22Rv1 (cell line): ENCODE data around the gene NLRP13.

Experiments used
- ZFX ChIP-seq: fragments of 450-650 bp; IDR thresholded peaks from 2 replicates; pipeline ENCODE4 v1.6.1; 2017; ENCODE audit warnings: antibody characterized with exemption, borderline replicate concordance
- TF ChIP-seq, protein P1 (sequence below): fragments of 450-650 bp; IDR thresholded peaks from 2 replicates; pipeline ENCODE4 v1.5.1; 2017; ENCODE audit warnings: mild to moderate bottlenecking

DNA sequence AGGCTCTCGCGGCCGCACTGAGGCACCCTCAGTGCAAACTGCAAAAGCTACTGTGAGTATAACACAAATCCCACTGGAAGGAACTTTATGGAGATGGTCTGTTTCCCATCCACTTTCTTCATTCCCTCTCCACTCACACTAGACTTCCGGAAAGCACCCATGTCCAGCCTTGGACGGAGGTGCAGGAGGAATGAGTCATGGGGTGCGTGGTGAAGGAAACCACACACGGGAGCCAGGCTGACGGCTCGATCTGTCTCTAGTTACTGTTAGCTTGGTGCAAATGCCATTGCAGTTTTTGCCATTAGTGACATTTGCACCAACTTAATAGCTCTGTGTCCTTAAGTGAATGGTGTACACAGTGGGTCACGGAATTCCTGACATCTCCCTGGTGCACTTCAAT lies 30.1 kb upstream of the NLRP13 start:
- TF ChIP-seq, protein P1, sequence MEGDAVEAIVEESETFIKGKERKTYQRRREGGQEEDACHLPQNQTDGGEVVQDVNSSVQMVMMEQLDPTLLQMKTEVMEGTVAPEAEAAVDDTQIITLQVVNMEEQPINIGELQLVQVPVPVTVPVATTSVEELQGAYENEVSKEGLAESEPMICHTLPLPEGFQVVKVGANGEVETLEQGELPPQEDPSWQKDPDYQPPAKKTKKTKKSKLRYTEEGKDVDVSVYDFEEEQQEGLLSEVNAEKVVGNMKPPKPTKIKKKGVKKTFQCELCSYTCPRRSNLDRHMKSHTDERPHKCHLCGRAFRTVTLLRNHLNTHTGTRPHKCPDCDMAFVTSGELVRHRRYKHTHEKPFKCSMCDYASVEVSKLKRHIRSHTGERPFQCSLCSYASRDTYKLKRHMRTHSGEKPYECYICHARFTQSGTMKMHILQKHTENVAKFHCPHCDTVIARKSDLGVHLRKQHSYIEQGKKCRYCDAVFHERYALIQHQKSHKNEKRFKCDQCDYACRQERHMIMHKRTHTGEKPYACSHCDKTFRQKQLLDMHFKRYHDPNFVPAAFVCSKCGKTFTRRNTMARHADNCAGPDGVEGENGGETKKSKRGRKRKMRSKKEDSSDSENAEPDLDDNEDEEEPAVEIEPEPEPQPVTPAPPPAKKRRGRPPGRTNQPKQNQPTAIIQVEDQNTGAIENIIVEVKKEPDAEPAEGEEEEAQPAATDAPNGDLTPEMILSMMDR, result no peak
- TF ChIP-seq ZFX, result no peak
